NT2/D1 (cell line): ENCODE data around the gene ADORA1.

Experiments
- SUZ12 ChIP-seq: IDR thresholded peaks from 2 replicates; pipeline ENCODE4 v1.6.1; 2011; ENCODE audit not compliant: insufficient read length, insufficient read depth; ENCODE audit errors: extremely low read depth
- YY1 ChIP-seq: IDR thresholded peaks from 2 replicates; pipeline ENCODE4 v1.6.1; 2011; ENCODE audit not compliant: insufficient read length, insufficient read depth
- ZNF274 ChIP-seq: IDR thresholded peaks from 2 replicates; pipeline ENCODE4 v1.6.1; 2011; ENCODE audit warnings: mild to moderate bottlenecking, low read depth, low read length

DNA sequence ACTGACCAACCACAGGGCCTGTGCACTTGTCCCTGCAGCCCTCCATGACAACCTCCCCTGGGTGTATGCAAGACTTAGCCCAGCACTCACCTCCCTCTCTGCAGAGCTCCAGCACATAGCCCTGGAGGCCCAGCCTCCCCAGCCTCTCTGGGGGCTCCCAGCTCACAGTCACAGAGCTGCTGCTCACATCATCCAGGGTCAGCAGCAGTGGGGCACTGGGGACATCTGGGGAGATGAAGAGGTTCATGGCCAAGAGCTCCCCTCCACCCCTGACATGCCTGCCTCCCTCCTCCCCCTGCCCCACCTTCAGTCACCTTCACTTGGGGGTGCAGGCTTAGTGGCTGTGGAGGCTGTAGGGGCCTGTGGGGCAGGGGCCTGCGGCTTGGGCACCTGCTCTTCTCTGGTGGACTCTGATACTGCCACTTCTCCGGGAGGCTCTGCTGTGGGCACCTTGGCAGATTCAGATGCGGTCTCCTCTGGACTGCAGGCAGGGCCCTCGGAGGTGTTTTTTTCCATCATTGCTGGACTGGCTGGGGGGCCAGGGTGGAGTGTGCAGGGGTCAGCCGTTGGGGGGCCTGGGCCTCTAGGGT lies 47.8 kb downstream of the ADORA1 start, which contains the start of gene MYBPH:
- TF ChIP-seq ZNF274 (no peak), SUZ12 (no peak), YY1 (no peak)
